ENCODE results near the gene TTC7B. TPM values are rescaled to one million over a fixed set of nuclear protein-coding genes. Genes with fewer than 3 reads are reported as not detected.

The TTC7B gene
- total and polyA plus RNA-seq, 2 of the 8 experiments (the other 6 are each of a cell fraction or from before 2014, with no cell fraction given), result 23.7 to 34.0 TPM

DNA sequence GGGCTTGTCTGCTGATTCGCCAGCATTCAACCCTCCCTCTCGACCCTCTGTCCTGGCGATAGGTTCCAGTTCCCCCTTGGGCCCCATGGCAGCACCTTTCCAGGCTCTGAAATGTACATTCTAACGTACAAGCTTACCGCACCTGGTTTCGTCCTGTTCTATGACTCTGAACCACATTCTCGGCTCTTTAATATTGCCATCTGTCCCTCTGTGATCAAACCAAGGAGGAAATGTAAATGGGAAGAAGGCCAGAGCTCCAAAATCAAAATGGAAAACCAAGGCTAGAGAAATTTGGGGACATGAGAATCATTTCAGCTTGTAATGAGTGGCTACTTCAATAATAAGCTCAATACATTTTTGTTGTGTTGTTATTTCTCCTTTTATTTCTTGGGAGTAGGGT is 117.2 kb downstream of the TTC7B start:
- no peaks in the 10 kb centered on the region for H3K79me2 ChIP-seq (ENCODE audit: control insufficient read depth in 1 of 2, insufficient read depth in 2 of 2, low read length in 2 of 2)
- no peak overlapping the region for H2BK5ac ChIP-seq (ENCODE audit: low read depth, low read length)
- 89% methylated on average over 7 of the region's 7 CpGs; no CpG with 5 or more reads in 1 of the 2 experiments for WGBS, 2 experiments (ENCODE audit: extremely low coverage in 1 of 2, insufficient coverage in 1 of 2, insufficient read length in 1 of 2, insufficient replicate concordance in 2 of 2, low coverage in 1 of 2, low lambda C conversion rate in 2 of 2, missing lambda C conversion rate in 1 of 2)
- no peak overlapping the region for H3K4me3 ChIP-seq (ENCODE audit: extremely low read depth in 1 of 4, insufficient read depth in 2 of 4, low read depth in 3 of 4, low read length in 4 of 4)
- H3K9me3 ChIP-seq (ENCODE audit: insufficient read depth in 2 of 2, low read depth in 1 of 2, low read length in 1 of 2), result no peaks in the 10 kb centered on the region
- H4K8ac ChIP-seq (ENCODE audit: extremely low read depth, insufficient read depth, low read length), result no peak overlapping the region
- no peak overlapping the region for H2AK5ac ChIP-seq (ENCODE audit: low read depth, low read length)
- H2BK12ac ChIP-seq (ENCODE audit: low read depth, low read length), result no peak overlapping the region; the same call in 1 of the 2 replicates
- no peak overlapping the region for H2BK120ac ChIP-seq (replicated peaks; ENCODE audit: low read depth, low read length)
- ChIA-PET CTCF (ENCODE audit: partially characterized antibody) (interaction anchor here (0.9 to 4.1 kb wide), 11 partner anchors 20 to 186 kb away, joined by 3 to 45 read pairs (median 6); no protein-coding TSS in a partner anchor), POLR2A (ENCODE audit: partially characterized antibody) (interaction anchor here (0.9 kb wide), 1 partner anchor 299 kb away, joined by 3 read pairs; no protein-coding TSS in a partner anchor)
- H3K23me2 ChIP-seq (ENCODE audit: low read depth, low read length), result no peaks in the 10 kb centered on the region
- H3K18ac ChIP-seq (ENCODE audit: extremely low read depth, low read length), result no peak overlapping the region
- H3K79me1 ChIP-seq (ENCODE audit: low read depth, low read length), result no peaks in the 10 kb centered on the region
- H3K9ac ChIP-seq (replicated peaks in 1 of 4; ENCODE audit: extremely low read depth in 1 of 4, low read depth in 3 of 4, low read length in 3 of 4), result no peak overlapping the region
- no peak overlapping the region for H2BK20ac ChIP-seq (ENCODE audit: low read length)
- no peak overlapping the region for H3K27ac ChIP-seq (ENCODE audit: low read depth, low read length)
- no peak overlapping the region for H4K5ac ChIP-seq (ENCODE audit: insufficient read length, low read depth, low read length)
- H4K20me1 ChIP-seq (replicated peaks in 1 of 2; ENCODE audit: control insufficient read depth in 1 of 2, insufficient read depth in 2 of 2, low read length in 2 of 2), result no peaks in the 10 kb centered on the region
- no peak overlapping the region for H2AFZ ChIP-seq (ENCODE audit: low read length)
- H3K14ac ChIP-seq (ENCODE audit: insufficient read length), result no peak overlapping the region
- H4K91ac ChIP-seq (replicated peaks; ENCODE audit: insufficient read length, low read length), result no peak overlapping the region
- H3K4me1 ChIP-seq (replicated peaks in 1 of 4; ENCODE audit: control insufficient read depth in 3 of 4, insufficient read depth in 4 of 4, low read length in 3 of 4), result peaks cover 0 to 4% (median 0%) of the 10 kb centered on the region in 4 experiments; a peak in 2 of 7 replicates
- H3K36me3 ChIP-seq (ENCODE audit: control insufficient read depth in 2 of 4, insufficient read depth in 4 of 4, low read length in 3 of 4), result no peaks in the 10 kb centered on the region
- H3K4me2 ChIP-seq (ENCODE audit: insufficient read depth in 1 of 2, low read depth in 2 of 2, low read length in 2 of 2), result no peak overlapping the region
- DNase-seq (ENCODE audit: low read depth in 1 of 2, low spot score in 2 of 2), result no peak
- H3K27me3 ChIP-seq (replicated peaks in 1 of 4; ENCODE audit: control insufficient read depth in 3 of 4, extremely low read depth in 1 of 4, insufficient read depth in 3 of 4, low read length in 3 of 4), result no peaks in the 10 kb centered on the region
- FAIRE-seq, result no peak
- no peak overlapping the region for H2BK15ac ChIP-seq (ENCODE audit: low read length)
- H3K4ac ChIP-seq (replicated peaks; ENCODE audit: insufficient read length, low read depth, low read length), result no peak overlapping the region
- H3K23ac ChIP-seq (ENCODE audit: insufficient read length), result no peak overlapping the region
- H3K56ac ChIP-seq (replicated peaks; ENCODE audit: insufficient read length, low read depth, low read length), result no peak overlapping the region
- TF ChIP-seq KDM1A (IDR thresholded peaks at IDR 0.05; ENCODE audit: borderline replicate concordance, low read length) (no peak), MAFK (IDR thresholded peaks at IDR 0.05; ENCODE audit: low read depth, low read length) (no peak), TEAD4 (IDR thresholded peaks at IDR 0.05; ENCODE audit: low read depth, low read length) (no peak), NANOG (IDR thresholded peaks at IDR 0.05; ENCODE audit: insufficient read depth, low read depth, low read length, poor library complexity, severe bottlenecking) (no peak)
